Fibroblast of skin of right biceps (primary cell): ENCODE results near the gene PYGM.

Experiments used
- DNase-seq: peaks from one replicate; pipeline ENCODE4 v3.0.0-alpha.2; 2013

Gene PYGM

GRCh38 chr11:64752175-64752970, 7.4 kb downstream of the PYGM start:
- DNase-seq: no peak

- DNase-seq: no peak
These were observed 8.2 kb downstream of the PYGM start for GRCh38 chr11:64751580-64751979.

- DNase-seq: no peak
These were observed 8.6 kb downstream of the PYGM start for GRCh38 chr11:64751136-64751535.

- DNase-seq: no peak
These were observed 9.3 kb downstream of the PYGM start for GRCh38 chr11:64750361-64751054.

- peak; percentile 87 for DNase-seq
These were observed 11.7 kb downstream of the PYGM start for GRCh38 chr11:64747961-64748665.

- DNase-seq: no peak
These were observed 13.3 kb downstream of the PYGM start for GRCh38 chr11:64746486-64746885.

- peak; percentile 17 for DNase-seq
These were observed 14.0 kb downstream of the PYGM start for GRCh38 chr11:64745521-64746328.

- DNase-seq: no peak
These were observed 14.6 kb downstream of the PYGM start for GRCh38 chr11:64745189-64745520.

- no peak for DNase-seq
These were observed 15.1 kb downstream of the PYGM start for GRCh38 chr11:64744544-64745188.

GRCh38 chr11:64743591-64744543, 15.9 kb downstream of the PYGM start, which contains the start of gene RASGRP2:
Gene RASGRP2, minus strand, starts transcription at chr11:64744142. Its CDS starts 1,276 bp downstream, at chr11:64742866.
- no peak for DNase-seq

- DNase-seq: peak; percentile 22
These were observed 16.7 kb downstream of the PYGM start for GRCh38 chr11:64742889-64743590.

- DNase-seq: no peak
These were observed 17.5 kb downstream of the PYGM start for GRCh38 chr11:64742087-64742888.

- no peak for DNase-seq
These were observed 18.2 kb downstream of the PYGM start for GRCh38 chr11:64741375-64742086.

GRCh38 chr11:64739871-64740270, 19.9 kb downstream of the PYGM start:
- DNase-seq: no peak

- no peak for DNase-seq
These were observed 23.1 kb downstream of the PYGM start for GRCh38 chr11:64736654-64737053.

GRCh38 chr11:64735725-64736259, 24.0 kb downstream of the PYGM start:
- DNase-seq: no peak

GRCh38 chr11:64734811-64735724, 24.7 kb downstream of the PYGM start:
- no peak for DNase-seq
